HCT116 (cell line): Measurements from ENCODE around the gene KCNIP3. TPM values are rescaled to one million over a fixed set of nuclear protein-coding genes. Genes with fewer than 3 reads are reported as not detected.

Source experiments
- ATAC-seq: fragments of 200-7000 bp; cut with Tn5 transposase; 2 replicates; pipeline ENCODE4 v1.9.1; 2020; ENCODE audit warnings: mild to moderate bottlenecking, moderate library complexity
- BruUV-seq: library from RNA; stranded (reverse); fragments of 400-500 nt; replicated peaks from 2 replicates; lab custom pipeline; 2021; lab: Mats Ljungman, UMichigan
- CTCF ChIA-PET: fragments of 300-600 bp; sonication (Branson Sonifier 250); formaldehyde crosslinking; loops from one replicate; lab custom pipeline; 2021; ENCODE audit warnings: antibody characterized with exemption; lab: Charles Lee
- POLR2A ChIA-PET: fragments of 300-600, 350-600 bp; sonication (Branson Sonifier 250); formaldehyde crosslinking; loops from one replicate; lab custom pipeline; 2021; ENCODE audit warnings: antibody characterized with exemption; lab: Charles Lee
- RAD21 ChIA-PET, 2 experiments: fragments of 300-600 bp; sonication (Branson Sonifier 250); formaldehyde crosslinking; loops; one replicate each; lab custom pipeline; 2023; ENCODE audit warnings: low total read pairs in 2 of 2; ENCODE audit not compliant: uncharacterized antibody in 2 of 2, unreplicated experiment in 2 of 2, low non-redundant PET in 1 of 2; lab: Charles Lee
- DNase-seq: peaks from one replicate; pipeline ENCODE4 v3.0.0-alpha.2; 2010; ENCODE audit warnings: low read depth, low spot score
- H2AFZ ChIP-seq: fragments of 200-600 bp; shearing (Covaris generic), sonication (generic); 2 replicates; pipeline ENCODE4 v1.6.1; 2017; ENCODE audit warnings: low read depth, mixed run types, mixed read lengths, antibody characterized with exemption, low read length; ENCODE audit not compliant: poor library complexity, severe bottlenecking
- H3K27ac ChIP-seq: 2 replicates; pipeline ENCODE4 v1.5.1; 2012; ENCODE audit warnings: low read depth, low read length
- H3K27me3 ChIP-seq: fragments of 200-600 bp; sonication (generic); 2 replicates; pipeline ENCODE4 v1.6.1; 2016; ENCODE audit warnings: mixed run types, low read length, mixed read lengths; ENCODE audit not compliant: insufficient read depth
- H3K36me3 ChIP-seq, 2 experiments: fragments of 200-500 bp in 1 of 2; fragments of 200-600 bp in 1 of 2; sonication (Bioruptor generic) in 1 of 2; sonication (generic) in 1 of 2; 2 replicates each; pipeline versions ENCODE4 v1.5.1 to v1.6.1; 2014 to 2016; ENCODE audit warnings: low read length in 2 of 2, inconsistent platforms in 1 of 2, mixed read lengths in 1 of 2, mixed run types in 1 of 2; ENCODE audit not compliant: insufficient read depth in 2 of 2, control insufficient read depth in 1 of 2
- H3K4me1 ChIP-seq, 2 experiments: fragments of 200-600 bp in 1 of 2; sonication (generic) in 1 of 2; 2 replicates each; pipeline versions ENCODE4 v1.5.1 to v1.6.1; 2012 to 2017; ENCODE audit warnings: low read length in 2 of 2, inconsistent platforms in 1 of 2, mild to moderate bottlenecking in 1 of 2, mixed read lengths in 1 of 2, mixed run types in 1 of 2, moderate library complexity in 1 of 2; ENCODE audit not compliant: insufficient read depth in 2 of 2, control insufficient read depth in 1 of 2
- H3K4me2 ChIP-seq: fragments of 200-600 bp; sonication (generic); 2 replicates; pipeline ENCODE4 v1.6.1; 2017; ENCODE audit warnings: mixed run types, low read length, mixed read lengths
- H3K4me3 ChIP-seq, 2 experiments: fragments of 200-600 bp in 1 of 2; sonication (generic) in 1 of 2; replicated peaks in 1 of 2; 2 replicates each; pipeline ENCODE4 v1.5.1; 2011 to 2016; ENCODE audit warnings: low read length in 2 of 2, control low read depth in 1 of 2, low read depth in 1 of 2, mild to moderate bottlenecking in 1 of 2, mixed read lengths in 1 of 2, mixed run types in 1 of 2
- H3K79me2 ChIP-seq: fragments of 200-600 bp; sonication (generic); 2 replicates; pipeline ENCODE4 v1.6.1; 2017; ENCODE audit warnings: mild to moderate bottlenecking, mixed run types, low read length, moderate library complexity, mixed read lengths; ENCODE audit not compliant: insufficient read depth
- H3K9ac ChIP-seq: fragments of 200-600 bp; sonication (generic); 2 replicates; pipeline ENCODE4 v1.6.1; 2016; ENCODE audit warnings: low read length, mixed read lengths
- H3K9me2 ChIP-seq: fragments of 200-600 bp; sonication (generic), shearing (Covaris generic); 2 replicates; pipeline ENCODE4 v1.6.1; 2017; ENCODE audit warnings: mixed run types, mild to moderate bottlenecking, moderate library complexity; ENCODE audit not compliant: insufficient read depth
- H3K9me3 ChIP-seq, 2 experiments: fragments of 200-500 bp in 1 of 2; fragments of 200-600 bp in 1 of 2; sonication (Bioruptor generic) in 1 of 2; sonication (generic) in 1 of 2; 2 replicates each; pipeline ENCODE4 v1.6.1; 2014 to 2017; ENCODE audit warnings: low read length in 2 of 2, mixed read lengths in 2 of 2, inconsistent platforms in 1 of 2, low read depth in 1 of 2, mild to moderate bottlenecking in 1 of 2, mixed run types in 1 of 2, moderate library complexity in 1 of 2; ENCODE audit not compliant: control insufficient read depth in 1 of 2, insufficient read depth in 1 of 2
- H4K20me1 ChIP-seq: fragments of 200-600 bp; sonication (generic), shearing (Covaris generic); 2 replicates; pipeline ENCODE4 v1.6.1; 2017; ENCODE audit warnings: mixed run types, mild to moderate bottlenecking, moderate library complexity; ENCODE audit not compliant: insufficient read depth
- CTCF ChIP-seq, 3 experiments: fragments of 200-600 bp in 1 of 3; sonication (generic) in 1 of 3; IDR thresholded peaks in 2 of 3; conservative IDR thresholded peaks in 1 of 3; 2 replicates each; pipeline ENCODE4 v1.5.1; 2012 to 2017; ENCODE audit warnings: low read depth in 2 of 3, low read length in 2 of 3, antibody characterized with exemption in 1 of 3, borderline replicate concordance in 1 of 3, control low read depth in 1 of 3, mild to moderate bottlenecking in 1 of 3, mixed read lengths in 1 of 3, mixed run types in 1 of 3, moderate library complexity in 1 of 3; ENCODE audit not compliant: insufficient read depth in 1 of 3
- EGR1 ChIP-seq: IDR thresholded peaks from 2 replicates; pipeline ENCODE4 v1.6.1; 2012; ENCODE audit warnings: low read depth
- RAD21 ChIP-seq: IDR thresholded peaks from 2 replicates; pipeline ENCODE4 v1.6.1; 2012; ENCODE audit warnings: low read depth, mild to moderate bottlenecking
- REST ChIP-seq: IDR thresholded peaks from 2 replicates; pipeline ENCODE4 v1.6.1; 2012; ENCODE audit warnings: low read depth
- SIN3A ChIP-seq: IDR thresholded peaks from 2 replicates; pipeline ENCODE4 v1.6.1; 2012; ENCODE audit warnings: low read depth
- SP1 ChIP-seq: IDR thresholded peaks from 2 replicates; pipeline ENCODE4 v1.6.1; 2012; ENCODE audit warnings: low read depth
- ZNF274 ChIP-seq: fragments of 200-500 bp; sonication (Bioruptor generic); IDR thresholded peaks from 2 replicates; pipeline ENCODE4 v1.6.1; 2014; ENCODE audit warnings: mild to moderate bottlenecking, low read depth, low read length, inconsistent platforms
- intact Hi-C: fragments of 100-400 bp; cut with micrococcal nuclease; formaldehyde crosslinking; loops from 2 replicates; pipeline ENCODE4 v1.10.0; 2022
- total RNA-seq: library from RNA; stranded (reverse); gene quantifications from one replicate; pipeline ENCODE4 v1.2.1, GENCODE V29; 2021; ENCODE audit not compliant: unreplicated experiment

Gene KCNIP3
- total RNA-seq, 1 experiment from 2014 or later, result 3.1 TPM

GRCh38 chr2:95289253-95289652 is 7.9 kb upstream of the KCNIP3 start:
- RAD21 ChIA-PET, result no interaction called here
- no peak overlapping the region for H3K9ac ChIP-seq
- H3K27ac ChIP-seq, result no peak overlapping the region
- no peak overlapping the region for H2AFZ ChIP-seq
- TF ChIP-seq CTCF (IDR thresholded peaks at IDR 0.05 in 2 of 3, conservative IDR thresholded peaks at IDR 0.05 in 1 of 3; ENCODE audit: borderline replicate concordance in 1 of 3, insufficient read depth in 1 of 3, low read depth in 2 of 3, low read length in 2 of 3) (0 out of 6 replicates have a peak, but pooled peaks of 1 of the 3 experiments have one; percentile 14), SIN3A (no peak), REST (no peak), SP1 (no peak), RAD21 (no peak; the same call in 1 of the 2 replicates), ZNF274 (no peak), EGR1 (no peak)
- TF ChIP-seq, all 23 proteins: peak for 1
- Histone ChIP-seq H3K36me3 (no peaks in the 10 kb centered on the region), H3K27me3 (no peaks in the 10 kb centered on the region), H3K79me2 (no peaks in the 10 kb centered on the region), H3K9me2 (no peaks in the 10 kb centered on the region), H3K4me3 (no peak overlapping the region), H3K4me2 (no peak overlapping the region), H3K9me3 (0 out of 4 replicates have a peak, but pooled peaks cover 0 to 6% of the 10 kb centered on the region in 2 experiments), H3K4me1 (peaks cover 0 to 9% of the 10 kb centered on the region in 2 experiments; a peak in 2 of 4 replicates), H4K20me1 (no peaks in the 10 kb centered on the region)
- POLR2A ChIA-PET, result no interaction called here
- CTCF ChIA-PET, result interaction anchor here (1.3 kb wide), 1 partner anchor 11 kb away, joined by 6 read pairs; no protein-coding TSS in a partner anchor
- ATAC-seq, result peak; percentile 66
- BruUV-seq, result no TSS peak
- intact Hi-C loops, result no loop called here
- DNase-seq, result no peak
